OCI-LY7 (cell line): Measurements from ENCODE around the gene CHST2.

Source experiments
- EZH2phosphoT487 ChIP-seq: fragments of 200-600 bp; sonication (generic); IDR thresholded peaks from 2 replicates; pipeline ENCODE4 v1.6.1; 2018; ENCODE audit warnings: low read depth, borderline replicate concordance, mild to moderate bottlenecking, mixed run types, antibody characterized with exemption, low read length, moderate library complexity, mixed read lengths
- TF ChIP-seq, protein P1 (sequence below): fragments of 200-600 bp; sonication (generic); conservative IDR thresholded peaks from 2 replicates; pipeline ENCODE4 v1.5.1; 2014; ENCODE audit warnings: mild to moderate bottlenecking, antibody characterized with exemption, low read length, moderate library complexity, mixed read lengths

DNA sequence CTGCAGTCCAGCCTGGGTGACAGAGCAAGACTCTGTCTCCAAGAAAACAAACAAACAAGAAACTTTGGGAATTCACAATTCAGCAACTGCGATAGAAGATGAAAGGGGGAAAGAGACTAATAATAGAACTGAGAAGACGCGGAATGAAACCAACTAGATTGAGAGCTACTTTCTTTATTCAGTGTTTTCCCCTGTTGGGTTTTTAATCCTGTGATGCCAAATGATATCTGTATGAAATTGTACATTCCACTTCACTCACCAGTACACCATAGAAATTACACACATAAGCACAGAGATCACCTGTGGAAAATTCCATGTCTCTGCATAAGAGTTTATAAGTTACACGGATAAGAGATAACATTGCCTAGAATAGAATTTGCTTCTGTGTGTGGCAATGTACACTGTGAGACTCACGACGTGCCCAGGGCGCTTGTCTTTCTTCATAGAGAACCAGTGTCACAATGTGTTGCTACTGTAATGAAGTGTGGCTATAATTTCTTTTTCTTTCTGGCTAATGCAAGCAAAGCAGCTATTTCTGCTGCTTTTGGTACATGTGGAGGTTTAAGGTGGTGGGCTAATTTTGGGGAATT lies 17.7 kb upstream of the CHST2 start:
- TF ChIP-seq, protein P1, sequence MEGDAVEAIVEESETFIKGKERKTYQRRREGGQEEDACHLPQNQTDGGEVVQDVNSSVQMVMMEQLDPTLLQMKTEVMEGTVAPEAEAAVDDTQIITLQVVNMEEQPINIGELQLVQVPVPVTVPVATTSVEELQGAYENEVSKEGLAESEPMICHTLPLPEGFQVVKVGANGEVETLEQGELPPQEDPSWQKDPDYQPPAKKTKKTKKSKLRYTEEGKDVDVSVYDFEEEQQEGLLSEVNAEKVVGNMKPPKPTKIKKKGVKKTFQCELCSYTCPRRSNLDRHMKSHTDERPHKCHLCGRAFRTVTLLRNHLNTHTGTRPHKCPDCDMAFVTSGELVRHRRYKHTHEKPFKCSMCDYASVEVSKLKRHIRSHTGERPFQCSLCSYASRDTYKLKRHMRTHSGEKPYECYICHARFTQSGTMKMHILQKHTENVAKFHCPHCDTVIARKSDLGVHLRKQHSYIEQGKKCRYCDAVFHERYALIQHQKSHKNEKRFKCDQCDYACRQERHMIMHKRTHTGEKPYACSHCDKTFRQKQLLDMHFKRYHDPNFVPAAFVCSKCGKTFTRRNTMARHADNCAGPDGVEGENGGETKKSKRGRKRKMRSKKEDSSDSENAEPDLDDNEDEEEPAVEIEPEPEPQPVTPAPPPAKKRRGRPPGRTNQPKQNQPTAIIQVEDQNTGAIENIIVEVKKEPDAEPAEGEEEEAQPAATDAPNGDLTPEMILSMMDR: no peak
- TF ChIP-seq EZH2phosphoT487: no peak
